HFFc6 (cell line): Measurements from ENCODE around the gene TTBK2. TPM values are rescaled to one million over a fixed set of nuclear protein-coding genes. Genes with fewer than 3 reads are reported as not detected.
"Not testable (repeated sequence)": the region's sequence is repeated elsewhere in the genome, so short reads cannot be mapped to it uniquely, and the experiment has no call there.

Experiments
- DNase-seq: peaks from one replicate; pipeline ENCODE4 v3.0.0-alpha.2; 2018
- H3K27ac Mint-ChIP-seq: 2 replicates; pipeline ENCODE4 v1.8.0; 2020; ENCODE audit warnings: mild to moderate bottlenecking, mixed read lengths
- H3K27me3 Mint-ChIP-seq: 2 replicates; pipeline ENCODE4 v1.8.0; 2021; ENCODE audit warnings: mild to moderate bottlenecking, moderate library complexity, mixed read lengths; ENCODE audit not compliant: insufficient read depth
- H3K36me3 Mint-ChIP-seq: 2 replicates; pipeline ENCODE4 v1.8.0; 2021; ENCODE audit warnings: low read depth, mixed read lengths
- H3K4me1 Mint-ChIP-seq: 2 replicates; pipeline ENCODE4 v1.8.0; 2020; ENCODE audit warnings: low read depth, mixed read lengths
- H3K4me3 Mint-ChIP-seq: 2 replicates; pipeline ENCODE4 v1.8.0; 2020; ENCODE audit warnings: mild to moderate bottlenecking, moderate library complexity, mixed read lengths
- H3K9me3 Mint-ChIP-seq: 2 replicates; pipeline ENCODE4 v1.8.0; 2020; ENCODE audit warnings: mild to moderate bottlenecking, mixed read lengths
- long read RNA-seq: library from polyadenylated mRNA; unstranded; transcript quantifications from one replicate; pipeline ENCODE4 v2.0.0, GENCODE V29; 2019
- total RNA-seq, 6 experiments: library from RNA; stranded (reverse); fragmentation: NEBNext Ultra II Directional; extraction: Animal tissue kit (Norgen Biotek cat#: 25700); gene quantifications; 2 replicates in 1 of 6; 3 replicates in 5 of 6; pipeline ENCODE4 v1.2.3, GENCODE V29; 2021
- TF ChIP-seq, protein P1 (sequence below): fragments of 200-600 bp; sonication (generic); IDR thresholded peaks from 2 replicates; pipeline ENCODE4 v1.5.0; 2021; ENCODE audit warnings: antibody characterized with exemption, mild to moderate bottlenecking

Gene TTBK2
- total RNA-seq = 10 to 100 TPM in 3 of 6 experiments, 1 to 10 TPM in 3; 9.4 to 12.6 (median 10.2) TPM
- long read RNA-seq, partial matches to known transcripts = 1 of 4 reads
- long read RNA-seq, other reads (novel, unspliced or antisense) = 3 of 4 reads

DNA sequence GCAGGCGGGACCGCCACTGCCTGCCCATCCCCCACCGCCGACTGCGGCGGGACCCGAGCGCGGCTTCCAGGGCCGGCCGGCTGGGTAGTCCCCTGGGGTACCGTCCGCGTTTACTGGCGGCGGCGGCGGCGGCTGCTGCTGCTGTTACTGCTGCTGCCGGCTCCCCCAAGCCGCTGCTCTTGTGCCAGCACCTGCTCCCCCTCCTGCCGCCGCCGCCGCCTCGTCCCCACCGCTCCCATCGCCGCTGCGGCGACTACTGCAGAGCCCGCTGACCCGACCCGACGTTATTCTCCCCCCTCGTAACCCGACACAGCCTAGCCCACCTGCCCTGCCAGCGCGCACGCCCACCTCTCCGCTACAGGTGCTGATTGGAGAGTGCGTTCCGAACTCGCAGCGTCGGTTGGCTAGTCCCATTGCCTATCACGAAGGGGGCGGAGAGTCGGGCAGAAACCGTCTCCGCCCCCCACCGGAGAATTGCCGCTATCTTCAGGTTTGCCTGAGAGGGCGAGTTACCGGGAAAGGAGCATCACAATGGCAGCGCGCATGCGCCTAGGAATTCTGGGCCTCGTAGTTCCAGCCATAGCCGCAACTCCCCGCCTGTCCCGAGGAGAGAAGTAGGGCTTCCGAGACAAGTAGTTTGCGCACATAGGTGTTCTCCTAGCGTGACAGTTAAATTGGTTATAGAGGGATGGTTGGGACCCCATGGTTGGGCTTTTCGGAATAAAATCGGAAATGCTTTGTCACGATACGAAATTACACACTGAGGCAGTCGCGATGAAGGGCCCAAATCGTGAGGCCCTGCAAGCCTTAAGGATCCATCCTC, at the start of gene TTBK2:
TSS of gene TTBK2 (minus strand) at position 260 of the 823 bp plus-strand sequence. CDS start 42,161 bp downstream, outside the sequence.
- Mint-ChIP-seq H3K36me3 (no peaks in the 10 kb centered on the region), H3K27me3 (no peaks in the 10 kb centered on the region), H3K27ac (peak within 1 kb of the TSS; percentile 77), H3K4me3 (peak within 1 kb of the TSS; percentile 90), H3K4me1 (peaks cover 32% of the 10 kb centered on the region), H3K9me3 (no peaks in the 10 kb centered on the region)
- TF ChIP-seq, protein P1, sequence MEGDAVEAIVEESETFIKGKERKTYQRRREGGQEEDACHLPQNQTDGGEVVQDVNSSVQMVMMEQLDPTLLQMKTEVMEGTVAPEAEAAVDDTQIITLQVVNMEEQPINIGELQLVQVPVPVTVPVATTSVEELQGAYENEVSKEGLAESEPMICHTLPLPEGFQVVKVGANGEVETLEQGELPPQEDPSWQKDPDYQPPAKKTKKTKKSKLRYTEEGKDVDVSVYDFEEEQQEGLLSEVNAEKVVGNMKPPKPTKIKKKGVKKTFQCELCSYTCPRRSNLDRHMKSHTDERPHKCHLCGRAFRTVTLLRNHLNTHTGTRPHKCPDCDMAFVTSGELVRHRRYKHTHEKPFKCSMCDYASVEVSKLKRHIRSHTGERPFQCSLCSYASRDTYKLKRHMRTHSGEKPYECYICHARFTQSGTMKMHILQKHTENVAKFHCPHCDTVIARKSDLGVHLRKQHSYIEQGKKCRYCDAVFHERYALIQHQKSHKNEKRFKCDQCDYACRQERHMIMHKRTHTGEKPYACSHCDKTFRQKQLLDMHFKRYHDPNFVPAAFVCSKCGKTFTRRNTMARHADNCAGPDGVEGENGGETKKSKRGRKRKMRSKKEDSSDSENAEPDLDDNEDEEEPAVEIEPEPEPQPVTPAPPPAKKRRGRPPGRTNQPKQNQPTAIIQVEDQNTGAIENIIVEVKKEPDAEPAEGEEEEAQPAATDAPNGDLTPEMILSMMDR = peak; percentile 44
- DNase-seq = peak; percentile 99

DNA sequence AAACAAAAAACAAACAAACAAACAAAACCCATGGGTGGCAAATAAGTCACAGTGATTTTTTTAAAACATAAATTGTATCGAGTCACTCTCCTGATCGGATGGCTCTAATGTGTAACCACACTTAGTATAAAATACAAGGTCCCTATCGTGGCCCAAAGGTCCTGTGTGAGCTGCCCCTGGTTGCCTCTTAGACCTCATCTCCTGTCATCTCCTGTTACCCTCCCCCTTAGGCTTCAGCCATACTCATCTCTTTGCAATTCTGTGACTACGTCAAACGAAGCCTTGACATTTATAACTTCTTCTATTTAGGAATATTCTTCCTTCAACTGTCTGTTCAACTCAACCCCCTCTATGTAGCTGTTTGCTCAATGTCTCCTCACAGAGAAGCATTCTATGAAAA, 43.9 kb upstream of the TTBK2 start:
- TF ChIP-seq, protein P1 = no peak
- H3K27ac Mint-ChIP-seq = no peak overlapping the region
- peaks cover 38% of the 10 kb centered on the region for H3K36me3 Mint-ChIP-seq
- no peaks in the 10 kb centered on the region for H3K4me1 Mint-ChIP-seq
- no peaks in the 10 kb centered on the region for H3K27me3 Mint-ChIP-seq
- no peak overlapping the region for H3K4me3 Mint-ChIP-seq
- no peak for DNase-seq
- H3K9me3 Mint-ChIP-seq = no peaks in the 10 kb centered on the region

DNA sequence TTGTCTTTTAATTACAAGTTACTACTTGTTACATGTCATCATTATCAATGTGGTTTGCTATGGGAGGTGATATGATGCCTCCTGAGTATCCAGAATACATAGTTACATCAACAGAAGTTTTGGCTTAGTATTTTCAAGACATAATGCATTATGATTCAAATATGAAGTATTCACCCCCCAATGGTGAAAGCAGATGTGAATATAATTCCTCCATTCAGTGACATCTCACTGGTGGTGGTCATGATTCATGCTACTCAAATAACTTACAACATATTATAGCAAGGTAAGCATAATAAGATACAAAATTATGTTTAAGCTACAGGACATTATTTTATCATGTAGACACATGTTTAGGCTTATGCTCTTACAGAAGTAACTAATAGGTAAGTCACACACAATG, 34.9 kb upstream of the TTBK2 start:
- H3K27me3 Mint-ChIP-seq = no peaks in the 10 kb centered on the region
- peaks cover 74% of the 10 kb centered on the region for H3K36me3 Mint-ChIP-seq
- H3K9me3 Mint-ChIP-seq = peaks cover 10% of the 10 kb centered on the region
- TF ChIP-seq, protein P1 = no peak
- peaks cover 23% of the 10 kb centered on the region for H3K4me1 Mint-ChIP-seq
- peak; percentile 11 for DNase-seq
- peak overlapping the region; percentile 64 for H3K27ac Mint-ChIP-seq
- H3K4me3 Mint-ChIP-seq = no peak overlapping the region

DNA sequence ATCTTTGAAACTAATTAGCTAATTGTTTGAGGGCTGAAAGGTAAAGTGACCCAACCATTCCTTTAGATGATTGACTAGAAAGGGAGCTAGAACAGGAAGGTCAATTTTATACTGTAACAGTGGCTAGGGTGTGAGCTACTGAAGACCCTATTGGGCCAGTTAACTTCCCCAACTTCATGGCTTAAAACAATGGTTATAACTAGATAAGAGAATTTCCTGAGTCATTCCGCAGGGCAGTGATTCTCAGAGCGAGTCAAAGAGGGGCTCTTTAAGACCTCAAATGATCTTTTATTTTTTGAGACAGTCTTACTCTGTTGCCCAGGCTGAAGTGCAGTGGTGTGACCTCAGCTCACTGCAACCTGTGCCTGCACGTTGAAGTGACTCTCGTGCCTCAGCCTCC, 33.7 kb upstream of the TTBK2 start:
- peaks cover 71% of the 10 kb centered on the region for H3K36me3 Mint-ChIP-seq
- peaks cover 23% of the 10 kb centered on the region for H3K4me1 Mint-ChIP-seq
- peaks cover 10% of the 10 kb centered on the region for H3K9me3 Mint-ChIP-seq
- TF ChIP-seq, protein P1 = no peak
- H3K4me3 Mint-ChIP-seq = no peak overlapping the region
- H3K27ac Mint-ChIP-seq = no peak overlapping the region
- H3K27me3 Mint-ChIP-seq = no peaks in the 10 kb centered on the region
- DNase-seq = no peak

DNA sequence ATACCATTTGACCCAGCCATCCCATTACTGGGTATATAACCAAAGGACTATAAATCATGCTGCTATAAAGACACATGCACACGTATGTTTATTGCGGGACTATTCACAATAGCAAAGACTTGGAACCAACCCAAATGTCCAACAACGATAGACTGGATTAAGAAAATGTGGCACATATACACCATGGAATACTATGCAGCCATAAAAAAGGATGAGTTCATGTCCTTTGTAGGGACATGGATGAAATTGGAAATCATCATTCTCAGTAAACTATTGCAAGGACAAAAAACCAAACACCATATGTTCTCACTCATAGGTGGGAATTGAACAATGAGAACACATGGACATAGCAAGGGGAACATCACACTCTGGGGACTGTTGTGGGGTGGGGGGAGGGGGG, 28.3 kb upstream of the TTBK2 start:
- not testable (repeated sequence) for H3K9me3 Mint-ChIP-seq, H3K27me3 Mint-ChIP-seq, H3K4me1 Mint-ChIP-seq, H3K4me3 Mint-ChIP-seq, H3K27ac Mint-ChIP-seq, DNase-seq
- H3K36me3 Mint-ChIP-seq = peaks cover 36% of the 10 kb centered on the region

DNA sequence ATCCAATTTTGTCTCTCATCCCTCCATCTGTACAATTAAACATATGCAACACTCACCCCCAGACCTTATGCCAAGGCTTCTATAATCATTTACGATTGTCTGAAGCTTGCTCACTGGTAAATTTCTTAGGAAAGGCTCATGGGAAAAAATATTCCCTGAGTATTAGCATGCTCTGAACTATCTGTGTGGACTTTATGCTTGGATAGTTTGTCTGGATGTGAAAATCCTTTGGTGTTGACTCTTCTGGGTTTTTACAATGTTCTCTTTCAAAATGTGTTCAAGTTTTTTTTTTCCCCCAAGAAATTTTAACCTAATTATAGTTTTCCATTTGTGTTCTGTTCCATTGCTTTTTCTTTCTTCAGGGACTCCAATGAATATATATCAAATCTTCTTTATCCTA, 19.9 kb upstream of the TTBK2 start:
- Mint-ChIP-seq H3K4me3 (no peak overlapping the region), H3K4me1 (no peaks in the 10 kb centered on the region), H3K27ac (no peak overlapping the region), H3K36me3 (no peaks in the 10 kb centered on the region), H3K27me3 (no peaks in the 10 kb centered on the region), H3K9me3 (no peaks in the 10 kb centered on the region)
- DNase-seq = no peak
- TF ChIP-seq, protein P1 = no peak
